Measurements from ENCODE around the gene TMEM255B.

DNA sequence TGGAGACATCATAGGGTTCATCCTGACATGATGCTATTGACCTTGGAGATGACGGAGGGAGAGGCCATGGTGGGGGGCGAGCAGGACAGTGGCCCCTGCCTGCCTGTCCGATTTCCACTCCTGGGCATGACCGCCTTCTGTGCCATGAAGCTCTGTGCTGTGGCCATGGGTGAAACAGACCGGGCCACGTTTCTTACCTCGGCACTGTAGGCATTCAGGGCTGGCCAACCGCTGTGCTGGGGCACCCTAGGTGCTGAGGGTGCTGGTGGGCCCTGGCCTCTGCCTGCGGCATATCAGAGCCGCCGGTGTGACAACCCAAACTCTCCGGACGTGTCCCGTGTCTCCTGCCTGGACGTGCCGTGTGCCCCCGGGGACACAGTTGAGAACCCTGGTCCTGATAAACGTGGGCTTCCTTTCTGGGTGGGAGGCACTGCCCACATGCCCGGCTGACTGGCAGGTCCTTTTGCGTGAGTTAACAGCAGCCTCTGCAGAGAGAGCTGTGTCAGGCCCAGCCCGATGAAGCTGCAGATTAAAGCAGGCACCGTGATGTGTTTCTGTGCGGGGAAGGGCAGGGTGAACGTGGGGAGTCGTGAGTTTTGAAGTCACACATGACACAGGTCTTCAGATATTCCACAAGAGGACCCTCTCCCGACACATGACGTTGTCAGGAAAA lies 46.5 kb downstream of the TMEM255B start:
- TF ChIP-seq, protein P1, sequence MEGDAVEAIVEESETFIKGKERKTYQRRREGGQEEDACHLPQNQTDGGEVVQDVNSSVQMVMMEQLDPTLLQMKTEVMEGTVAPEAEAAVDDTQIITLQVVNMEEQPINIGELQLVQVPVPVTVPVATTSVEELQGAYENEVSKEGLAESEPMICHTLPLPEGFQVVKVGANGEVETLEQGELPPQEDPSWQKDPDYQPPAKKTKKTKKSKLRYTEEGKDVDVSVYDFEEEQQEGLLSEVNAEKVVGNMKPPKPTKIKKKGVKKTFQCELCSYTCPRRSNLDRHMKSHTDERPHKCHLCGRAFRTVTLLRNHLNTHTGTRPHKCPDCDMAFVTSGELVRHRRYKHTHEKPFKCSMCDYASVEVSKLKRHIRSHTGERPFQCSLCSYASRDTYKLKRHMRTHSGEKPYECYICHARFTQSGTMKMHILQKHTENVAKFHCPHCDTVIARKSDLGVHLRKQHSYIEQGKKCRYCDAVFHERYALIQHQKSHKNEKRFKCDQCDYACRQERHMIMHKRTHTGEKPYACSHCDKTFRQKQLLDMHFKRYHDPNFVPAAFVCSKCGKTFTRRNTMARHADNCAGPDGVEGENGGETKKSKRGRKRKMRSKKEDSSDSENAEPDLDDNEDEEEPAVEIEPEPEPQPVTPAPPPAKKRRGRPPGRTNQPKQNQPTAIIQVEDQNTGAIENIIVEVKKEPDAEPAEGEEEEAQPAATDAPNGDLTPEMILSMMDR (IDR thresholded peaks at IDR 0.05; ENCODE audit: low read length), result no peak
- no peak for TF ChIP-seq EZH2 (IDR thresholded peaks at IDR 0.05; ENCODE audit: borderline replicate concordance, low read length)

All from OCI-LY1 (cell line).